GM21717 (cell line): ENCODE results near the gene RGS3.

Source experiments
- ATAC-seq: cut with Tn5 transposase; IDR thresholded peaks from one replicate; pipeline ENCODE4 v1.9.1; 2021; ENCODE audit warnings: mild to moderate bottlenecking, moderate library complexity; ENCODE audit not compliant: unreplicated experiment

RGS3 gene

DNA sequence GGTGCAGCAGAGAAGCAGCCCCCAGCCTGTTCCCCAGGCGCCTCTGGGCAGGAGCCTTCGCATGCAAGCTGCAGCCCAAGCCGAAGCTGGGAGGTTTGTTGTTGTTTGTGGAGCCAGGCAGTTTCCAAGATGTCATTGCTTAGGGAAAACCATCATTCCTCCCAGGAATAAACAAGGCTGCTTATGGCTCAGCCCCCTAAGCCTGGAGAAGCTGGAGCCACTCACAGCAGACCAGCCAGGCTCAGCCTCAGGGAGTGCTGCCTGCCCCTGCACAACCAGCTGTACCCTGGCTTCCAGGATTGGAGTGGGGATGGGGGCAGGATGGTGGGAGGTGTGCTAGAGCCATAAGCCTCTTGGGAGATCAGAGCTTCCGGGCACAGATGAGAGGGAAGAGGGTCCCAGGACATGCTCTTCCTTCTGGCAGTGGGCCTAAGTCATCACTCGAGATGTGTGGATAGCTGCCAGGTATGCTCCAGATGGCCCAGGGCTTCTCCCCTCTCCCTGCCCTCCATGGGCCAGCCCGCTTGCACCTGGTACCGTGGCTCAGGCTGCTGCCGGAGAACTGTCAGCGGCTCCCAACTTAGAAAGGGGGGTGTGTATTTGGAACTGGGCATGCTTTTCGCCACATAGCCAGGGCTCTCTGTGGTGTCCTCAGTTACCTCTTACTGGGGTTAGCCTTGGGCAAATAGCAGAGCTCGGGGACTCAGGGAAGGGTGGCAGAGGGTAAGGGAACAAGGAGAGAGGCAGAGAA is 105.2 kb downstream of the RGS3 start:
- ATAC-seq, result no peak

DNA sequence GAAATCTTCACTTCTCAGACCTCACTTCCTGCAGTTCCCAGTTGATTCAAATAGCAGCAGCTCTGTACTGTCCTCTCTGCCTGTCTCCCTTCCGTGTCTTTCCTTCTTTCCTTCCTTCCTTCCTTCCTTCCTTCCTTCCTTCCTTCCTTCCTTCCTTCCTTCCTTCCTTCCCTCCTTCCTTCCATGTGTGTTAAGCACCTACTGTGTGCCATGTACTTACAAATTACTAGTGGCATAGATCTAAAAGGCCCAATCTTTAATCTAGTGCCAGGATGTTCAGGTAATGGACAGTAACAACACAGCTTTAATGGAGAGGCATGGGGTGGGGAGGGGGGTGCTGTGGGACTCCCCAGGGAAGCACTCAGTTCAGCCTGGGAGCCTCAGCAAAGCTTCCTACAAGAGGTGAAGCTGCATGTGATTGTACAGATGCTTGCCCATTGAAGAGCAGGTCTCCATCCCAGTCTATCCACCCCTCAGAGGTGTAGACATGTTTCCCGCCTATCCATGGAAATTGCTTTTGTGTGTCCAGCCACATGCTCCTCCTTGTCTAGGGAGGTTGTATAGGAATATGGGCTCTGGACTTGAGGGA is 106.0 kb downstream of the RGS3 start:
- ATAC-seq, result no peak

DNA sequence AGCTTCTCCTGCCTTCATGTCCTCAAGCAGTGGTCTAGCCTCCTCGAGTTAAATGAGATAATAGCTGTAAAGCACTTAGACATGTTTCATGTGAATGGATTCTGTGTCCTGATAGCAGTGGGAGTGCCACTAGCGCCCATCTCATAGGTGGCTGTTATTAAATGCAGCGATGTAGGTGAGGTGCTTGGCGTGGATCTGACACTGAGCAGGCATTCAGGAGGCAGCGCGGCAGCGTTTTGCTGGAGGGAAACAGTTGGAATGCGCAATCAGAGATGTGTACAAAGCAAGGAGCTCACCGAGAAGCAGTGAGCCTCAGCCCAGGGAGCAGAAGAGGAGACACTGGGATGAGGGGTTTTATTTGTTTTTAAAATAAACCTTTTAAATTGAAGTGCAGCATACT is 106.6 kb downstream of the RGS3 start:
- ATAC-seq, result no peak

DNA sequence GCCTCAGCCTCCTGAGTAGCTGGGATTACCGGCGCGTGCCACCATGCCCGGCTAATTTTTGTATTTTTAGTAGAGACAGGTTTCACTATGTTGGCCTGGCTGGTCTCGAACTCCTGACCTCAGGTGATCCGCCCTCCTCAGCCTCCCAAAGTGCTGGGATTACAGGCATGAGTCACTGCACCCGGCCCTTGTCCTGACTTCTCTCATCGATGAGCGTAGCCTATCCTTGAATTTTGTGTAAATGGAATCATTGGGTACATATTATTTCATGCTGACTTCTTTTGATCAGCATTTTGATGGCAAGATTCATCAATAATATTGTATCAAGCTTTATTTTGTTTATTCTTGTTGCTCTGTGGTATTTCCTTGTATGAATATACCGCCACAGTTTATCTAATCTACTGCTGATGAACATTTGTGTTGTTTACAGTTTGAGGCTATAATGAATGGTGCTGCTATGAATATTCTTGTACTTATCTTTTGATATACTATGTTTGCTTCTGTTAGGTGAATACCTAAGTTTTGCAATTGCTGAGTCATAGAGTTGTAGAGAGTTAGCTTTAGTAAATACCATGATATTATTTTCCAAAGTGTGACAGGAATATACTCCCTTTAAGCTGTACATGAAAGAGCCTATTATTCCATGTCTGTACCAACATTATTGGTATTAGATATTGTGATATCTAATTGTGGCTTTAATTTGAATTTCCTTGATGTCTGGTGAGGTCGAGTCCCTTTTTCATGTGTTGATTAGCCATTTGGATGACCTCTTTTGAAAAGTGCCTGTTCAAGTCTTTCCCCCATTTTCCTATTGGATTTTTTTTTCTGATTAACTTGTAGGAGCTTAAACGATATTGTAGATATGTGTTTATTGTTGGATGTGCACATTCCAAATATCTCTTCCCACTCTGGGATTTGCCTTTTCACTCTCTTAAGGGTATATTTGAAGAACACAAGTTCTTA is 107.5 kb downstream of the RGS3 start:
- ATAC-seq, result no peak

DNA sequence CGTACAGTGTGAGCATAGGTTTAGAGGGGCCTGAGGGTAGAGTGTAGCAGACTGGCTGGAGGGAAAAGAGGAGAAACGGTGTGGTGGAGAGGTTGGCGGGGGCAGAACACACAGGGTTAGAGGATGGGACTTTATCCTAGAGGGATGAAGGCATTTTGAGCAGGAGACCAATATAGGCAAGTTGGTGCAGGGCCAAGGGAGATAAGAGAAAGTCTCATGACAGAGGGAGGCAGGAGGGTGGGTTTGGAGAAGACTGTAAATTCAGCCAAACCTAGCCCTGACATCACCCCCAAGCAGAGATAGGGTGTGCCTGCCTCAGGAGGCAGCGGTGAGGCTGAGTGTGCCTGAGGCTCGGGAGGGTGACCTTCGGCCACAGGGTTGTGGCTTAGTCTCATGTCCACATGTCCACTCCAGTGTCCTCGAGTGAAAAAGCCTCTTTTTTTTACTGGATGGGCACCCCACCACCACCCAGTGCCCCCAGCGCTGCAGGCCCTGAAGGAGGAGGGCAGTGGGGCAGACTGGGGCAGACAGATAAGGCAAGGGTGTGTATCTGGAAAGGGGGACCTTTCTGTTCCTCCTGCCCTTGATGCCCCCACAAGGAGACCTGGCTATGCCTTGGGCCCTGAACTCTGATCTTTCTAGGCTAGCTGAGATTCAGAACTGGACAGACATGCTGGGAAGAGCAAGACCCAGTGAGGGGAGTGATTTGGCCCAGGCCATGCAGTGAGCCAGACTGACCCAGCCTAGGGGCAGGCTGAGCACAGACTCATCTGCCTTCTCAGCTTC is 108.7 kb downstream of the RGS3 start:
- no peak for ATAC-seq

DNA sequence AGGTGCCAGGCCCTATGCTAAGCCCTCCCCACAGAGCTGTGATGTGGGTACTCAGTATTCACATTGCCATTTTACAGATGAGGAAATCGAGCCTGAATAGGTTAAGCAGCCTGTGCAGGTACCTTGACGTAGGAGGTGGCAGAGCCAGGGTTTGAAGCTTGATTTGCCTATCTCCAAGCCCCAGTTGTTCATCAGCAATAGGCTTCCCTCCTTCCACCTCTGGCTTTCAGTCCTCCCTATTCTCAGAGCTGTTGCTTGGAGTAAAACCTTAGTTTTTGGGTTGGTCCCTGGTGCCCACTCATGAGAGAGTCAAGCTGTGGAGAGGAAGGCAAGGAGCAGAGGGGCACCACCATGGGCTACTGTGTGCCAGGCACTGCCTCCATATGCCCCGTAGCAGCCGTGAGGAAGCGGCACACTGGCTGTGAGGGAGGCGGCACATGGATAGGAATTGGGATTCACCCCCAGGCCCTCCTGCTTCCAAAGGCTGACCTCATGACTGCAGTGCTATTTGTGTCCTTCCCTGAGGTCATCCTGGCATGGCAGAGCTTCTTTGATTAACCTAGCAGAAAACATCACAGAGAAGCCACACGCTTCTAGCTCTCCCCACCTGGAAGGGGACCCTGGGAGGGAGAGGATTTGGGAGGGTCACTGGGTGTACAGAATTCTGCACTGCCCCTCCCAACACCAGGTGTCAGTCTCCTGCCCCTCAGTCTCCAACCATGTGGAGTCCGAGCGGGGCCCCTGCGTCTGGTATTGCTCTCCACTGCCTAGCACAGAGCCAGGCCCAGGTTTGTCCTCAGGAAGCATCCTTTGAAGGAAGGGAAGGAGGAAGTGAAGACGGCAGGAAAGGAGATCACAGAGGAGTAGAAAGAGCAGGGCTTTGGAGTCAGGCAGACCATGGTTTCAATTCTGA is 109.8 kb downstream of the RGS3 start:
- no peak for ATAC-seq

DNA sequence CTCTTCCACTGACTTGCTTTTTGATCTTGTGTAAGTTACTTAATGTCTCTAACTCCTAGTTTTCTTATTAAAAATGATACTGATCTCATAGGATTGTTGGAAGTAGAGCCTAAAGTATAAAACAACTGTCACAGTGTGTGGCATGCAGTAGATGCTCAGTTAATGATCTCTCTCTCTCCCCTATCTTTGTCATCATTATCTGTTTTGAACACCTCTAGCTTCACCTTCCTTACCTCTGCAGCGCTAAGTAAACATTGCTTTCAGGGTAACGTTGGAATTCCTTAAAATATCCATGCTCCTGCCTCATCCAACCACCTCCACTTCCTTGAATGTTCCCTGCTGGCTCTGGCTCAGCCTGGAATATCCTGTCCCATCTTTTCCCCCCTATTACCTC is 110.4 kb downstream of the RGS3 start:
- ATAC-seq, result no peak

DNA sequence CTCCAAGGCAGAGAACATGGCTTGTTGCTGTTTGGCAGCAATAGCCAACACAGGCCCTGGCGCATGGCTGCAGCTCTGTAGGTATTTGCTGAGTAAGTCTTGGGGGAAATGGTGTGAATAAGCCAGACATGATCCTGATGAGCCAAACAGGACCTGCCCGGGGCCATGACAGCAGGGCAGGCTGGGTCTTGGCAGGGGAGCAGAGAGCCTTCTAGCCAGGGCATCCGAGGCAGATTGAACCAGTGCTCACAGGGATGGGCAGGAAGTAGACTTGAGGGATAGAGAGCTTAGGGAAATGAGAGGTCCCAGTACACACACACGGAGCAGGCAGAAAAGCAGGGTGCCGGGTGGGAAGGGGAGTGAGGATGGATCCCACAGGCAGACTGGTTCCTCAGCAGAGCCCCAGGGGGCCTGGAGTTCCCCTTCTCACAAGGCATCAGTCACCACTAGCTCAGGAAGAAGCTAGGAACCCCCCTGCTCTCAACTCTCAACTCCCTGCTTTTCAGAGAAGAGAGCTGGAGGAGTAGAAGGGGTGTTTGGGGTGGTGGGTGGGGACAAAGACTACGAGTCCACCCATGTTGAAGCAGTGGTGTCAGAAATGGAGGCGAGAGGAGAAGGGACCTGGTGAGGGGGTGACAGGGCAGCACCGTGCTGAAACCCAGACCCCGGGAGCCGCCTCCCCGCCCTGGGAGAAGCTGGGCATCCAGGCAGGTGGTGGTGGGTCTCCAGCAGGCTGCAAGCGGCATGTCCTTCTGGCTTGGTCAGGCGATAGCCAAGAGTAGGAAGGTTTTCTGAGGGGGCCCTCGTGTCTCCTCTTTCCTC is 111.1 kb downstream of the RGS3 start:
- ATAC-seq, result no peak

DNA sequence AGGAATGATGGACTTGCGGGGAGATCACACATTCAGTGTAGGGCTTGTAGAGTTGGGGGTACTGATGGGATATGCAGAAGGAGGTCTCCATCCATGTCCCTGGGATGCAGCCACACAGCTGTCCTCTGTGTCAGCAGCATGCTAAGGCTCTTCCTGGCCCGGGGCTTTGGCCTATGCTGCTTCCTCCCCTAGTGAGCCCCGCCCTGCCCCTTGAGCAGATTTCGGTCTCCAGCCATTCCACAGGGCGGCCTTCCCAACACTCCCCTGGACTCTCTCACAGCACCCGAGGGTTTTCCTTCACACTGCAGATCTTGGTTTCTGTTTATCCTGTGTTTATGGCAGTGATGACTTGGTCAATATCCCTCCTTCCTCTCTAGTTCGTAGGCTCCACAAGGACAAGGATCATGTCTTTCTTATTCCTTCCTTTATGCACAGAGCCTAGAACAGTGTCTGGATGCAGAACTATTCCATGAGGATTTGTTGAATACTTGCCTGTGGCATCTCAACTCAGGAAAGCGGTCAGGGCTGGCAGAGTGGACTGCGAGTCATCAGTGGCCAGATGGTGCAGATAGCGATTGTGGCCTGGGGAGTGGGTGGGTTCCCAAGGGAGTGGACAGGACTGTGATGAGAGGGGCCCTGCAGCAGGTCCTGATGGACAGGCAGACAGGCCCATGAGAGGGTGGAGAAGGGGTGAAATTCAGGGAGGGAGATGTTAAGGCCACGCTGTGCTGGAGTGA is 114.2 kb downstream of the RGS3 start:
- no peak for ATAC-seq

DNA sequence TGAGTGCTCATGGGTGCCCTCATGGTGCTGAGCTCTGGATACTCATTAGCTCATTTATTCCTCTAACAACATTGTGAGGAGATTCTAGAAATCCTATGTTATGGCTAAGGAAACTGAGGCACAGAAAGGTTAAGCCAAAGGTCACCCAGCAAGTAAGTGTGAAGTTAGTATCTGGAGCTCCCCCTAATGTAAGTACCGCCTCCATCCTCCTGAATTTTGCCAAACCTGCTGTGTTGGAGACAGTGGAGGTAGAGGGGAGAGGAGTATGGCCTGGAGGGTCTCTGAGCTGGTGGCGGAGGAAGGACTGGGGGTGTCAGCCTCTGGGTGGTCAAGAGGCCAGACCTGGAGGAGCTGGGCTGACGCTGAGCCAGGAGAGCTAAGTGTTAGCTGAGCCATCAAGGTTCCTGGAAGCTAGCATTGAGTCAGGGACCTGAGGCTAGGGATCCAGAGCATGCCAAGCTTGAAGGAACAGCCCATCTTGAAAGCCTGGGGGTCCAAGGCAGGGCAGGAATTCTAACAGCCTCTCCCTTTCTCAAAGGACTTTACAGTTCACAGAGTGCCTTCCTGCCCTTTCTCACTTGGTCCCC is 114.8 kb downstream of the RGS3 start:
- ATAC-seq, result no peak

DNA sequence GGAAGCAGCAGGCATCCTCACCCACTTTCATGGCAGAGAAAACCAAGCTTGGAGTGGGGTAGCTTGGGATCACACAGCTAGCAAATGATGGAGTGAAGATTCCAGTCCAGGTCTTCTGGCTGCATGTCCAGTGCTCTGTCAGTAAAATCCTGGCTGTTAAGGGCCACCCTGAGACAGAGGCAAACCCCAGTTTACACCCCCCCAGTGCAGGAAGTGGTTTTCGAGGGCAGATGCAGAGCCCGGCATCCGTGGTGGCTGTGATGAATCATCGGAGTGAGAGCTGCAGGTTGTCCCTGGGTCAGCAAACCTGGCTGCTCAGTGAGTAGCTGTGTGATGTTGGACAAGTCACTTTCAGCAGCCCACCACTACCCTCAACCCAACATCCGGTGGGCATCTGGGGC is 115.4 kb downstream of the RGS3 start:
- peak; percentile 55 for ATAC-seq

DNA sequence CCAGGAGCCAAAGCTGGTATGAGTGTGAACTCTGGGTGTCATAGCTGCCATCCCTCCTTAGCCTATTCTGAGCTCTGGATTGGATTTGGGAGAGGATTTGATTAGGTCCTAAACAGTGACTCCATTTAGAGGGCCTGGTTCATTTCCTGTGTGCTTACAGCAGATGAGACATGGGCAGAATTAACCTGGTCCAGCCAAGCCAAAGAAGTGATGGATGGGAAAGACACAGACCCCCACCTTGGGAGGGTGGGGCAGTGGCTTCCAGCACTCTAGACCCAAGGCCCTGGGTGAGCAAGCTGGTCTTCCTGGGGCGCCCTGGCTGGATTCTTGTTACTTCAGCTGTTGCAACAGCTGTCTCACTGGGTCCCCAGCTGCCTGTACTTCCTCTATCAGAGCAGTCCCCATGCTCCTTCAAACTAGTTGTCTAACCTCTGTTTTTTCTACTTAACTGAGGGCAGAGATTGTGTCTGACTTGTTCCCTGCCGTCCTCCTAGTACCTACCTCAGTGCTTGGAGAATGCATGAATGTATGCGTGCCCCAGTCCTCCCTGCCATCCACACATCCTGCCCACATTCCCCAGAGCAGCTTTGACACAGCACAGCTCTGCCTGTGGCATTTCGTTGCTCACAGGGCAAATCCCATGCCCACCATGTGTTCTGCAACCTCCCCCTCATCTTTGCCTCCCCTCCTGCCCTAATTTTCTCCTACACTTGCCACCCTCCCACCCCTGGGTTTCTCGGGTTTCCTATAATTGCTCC is 115.9 kb downstream of the RGS3 start:
- peak; percentile 26 for ATAC-seq

DNA sequence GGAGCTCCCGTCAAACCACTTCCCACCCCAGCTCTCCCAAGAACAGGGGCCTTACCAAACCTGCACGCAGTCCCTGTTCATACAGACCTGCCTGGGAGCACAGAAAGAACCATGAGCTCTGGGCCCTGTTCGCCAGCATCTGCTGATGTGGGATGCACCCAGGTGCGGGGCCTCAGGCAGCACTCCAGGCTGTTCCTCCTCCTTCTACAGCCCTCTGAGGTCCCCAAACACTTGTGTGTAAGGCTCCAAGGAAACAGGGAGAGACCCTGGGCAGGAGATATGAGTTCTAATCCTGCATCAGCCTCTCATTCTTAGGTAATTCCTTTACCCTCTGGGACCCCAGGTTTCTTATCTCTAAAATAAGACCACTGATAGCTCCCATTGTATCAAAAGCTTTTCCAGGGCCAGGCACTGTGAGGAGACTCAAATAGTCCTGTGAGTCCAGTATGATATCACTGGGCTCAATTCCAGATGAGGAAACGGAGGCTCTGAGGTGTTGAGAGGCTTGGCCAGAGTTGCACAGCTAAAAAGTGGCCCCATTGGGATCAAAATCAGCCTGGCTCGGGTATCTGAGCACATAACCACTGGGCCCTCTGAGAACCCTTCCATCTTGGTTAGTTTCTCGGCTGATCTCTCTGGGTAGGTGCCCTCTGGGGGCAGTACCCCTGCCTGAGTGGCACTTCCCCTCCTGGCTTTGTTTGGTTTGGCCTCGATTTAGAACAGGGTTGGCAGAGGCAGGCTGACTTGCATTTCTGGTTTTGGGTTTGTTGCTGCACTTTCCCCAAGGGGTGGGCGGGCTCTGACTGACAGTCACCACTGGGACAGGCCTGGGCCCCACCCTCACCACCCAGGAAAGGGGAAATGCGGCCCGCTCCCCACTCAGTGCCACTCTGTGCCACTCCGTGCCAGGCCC is 116.8 kb downstream of the RGS3 start:
- ATAC-seq, result no peak

DNA sequence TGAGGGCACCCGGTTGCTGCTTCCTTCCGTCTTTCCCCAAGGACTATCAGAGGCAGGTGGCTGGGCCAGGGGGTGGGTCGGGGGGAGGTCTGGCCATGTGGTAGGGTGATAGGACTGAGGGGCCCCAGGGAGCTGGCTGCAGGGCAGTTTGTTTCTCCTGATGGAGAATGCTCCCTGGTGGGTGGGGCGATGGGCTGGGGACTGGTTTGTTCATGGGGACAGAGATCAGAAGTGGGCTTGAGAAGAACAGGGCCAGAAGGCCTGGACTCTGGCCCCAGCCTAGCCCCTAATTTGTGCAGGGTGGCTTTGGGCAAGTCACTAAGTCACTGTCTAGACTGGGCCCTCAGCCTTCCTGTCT is 117.4 kb downstream of the RGS3 start:
- ATAC-seq, result no peak

DNA sequence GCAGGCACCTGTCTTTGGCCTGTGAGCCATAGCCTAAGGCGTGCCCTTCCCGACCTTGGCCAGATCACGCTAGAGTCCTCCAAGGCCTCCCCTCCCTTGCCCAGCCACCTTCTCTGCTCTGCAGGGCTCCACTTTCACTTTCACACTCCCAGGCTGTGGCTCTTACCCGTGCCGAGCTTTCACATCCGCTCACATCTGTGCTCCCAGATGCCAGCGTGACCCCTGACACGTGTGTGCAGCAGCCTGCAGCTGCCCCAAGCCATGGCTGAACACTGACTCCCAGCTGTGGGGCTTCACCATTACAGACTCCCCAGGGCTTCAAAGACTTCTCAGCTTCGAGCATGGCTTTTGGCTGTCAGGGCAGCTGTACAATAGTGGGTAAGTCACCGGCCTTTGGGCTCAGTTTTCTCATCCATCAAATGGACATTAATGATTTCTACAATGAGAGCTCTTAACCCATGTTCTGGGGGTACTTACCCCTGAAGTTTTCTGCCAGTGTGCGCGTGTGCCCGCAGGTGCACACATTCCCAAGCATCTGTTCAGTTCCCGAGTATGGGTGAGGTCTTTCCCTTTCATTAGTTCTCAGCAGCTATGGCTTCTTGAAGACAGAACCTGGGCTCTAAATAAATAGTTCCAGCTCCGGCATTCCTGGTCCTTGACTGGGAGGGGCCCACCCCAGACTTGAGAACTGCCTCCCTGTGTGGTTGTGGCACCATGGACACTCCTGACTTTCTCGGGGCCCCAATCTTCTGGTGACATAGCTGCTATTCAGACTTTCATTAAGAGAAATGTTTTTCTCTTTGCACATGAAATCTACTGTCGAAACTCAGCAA is 118.6 kb downstream of the RGS3 start:
- peak; percentile 80 for ATAC-seq
